ENCODE results near the gene ATXN1. TPM values are rescaled to one million over a fixed set of nuclear protein-coding genes. Genes with fewer than 3 reads are reported as not detected.

Gene ATXN1
- total and polyA plus RNA-seq, 2 donors from 2014 or later = 4.2 to 58.2 TPM

- H3K4me3 ChIP-seq (ENCODE audit: low read length in 3 of 3) = no peak overlapping the region
- DNase-seq (no peak), FAIRE-seq (no peak)
- no peak overlapping the region for H3K27ac ChIP-seq (ENCODE audit: low read depth in 2 of 2, low read length in 2 of 2)
- no peak overlapping the region for H3K9ac ChIP-seq (ENCODE audit: low read length in 3 of 3)
- no peaks in the 10 kb centered on the region for H3K27me3 ChIP-seq (ENCODE audit: control insufficient read depth, insufficient read depth, low read length)
- no peaks in the 10 kb centered on the region for H3K4me1 ChIP-seq (ENCODE audit: control insufficient read depth in 2 of 3, insufficient read depth in 2 of 3, low read depth in 1 of 3, low read length in 3 of 3)
- intact Hi-C loops (cut with DNase I) = no loop called here
- no peaks in the 10 kb centered on the region for H3K9me3 ChIP-seq (ENCODE audit: control insufficient read depth in 2 of 3, insufficient read depth in 1 of 3, low read length in 3 of 3)
- no peaks in the 10 kb centered on the region for H3K36me3 ChIP-seq (ENCODE audit: control insufficient read depth in 2 of 3, insufficient read depth in 3 of 3, low read length in 3 of 3)
- TF ChIP-seq CTCF (IDR thresholded peaks at IDR 0.05; ENCODE audit: borderline replicate concordance, extremely low read depth, insufficient read depth) = no peak
Observed at GRCh38 chr6:16295060-16295459, 466.2 kb downstream of the ATXN1 start.

DNA sequence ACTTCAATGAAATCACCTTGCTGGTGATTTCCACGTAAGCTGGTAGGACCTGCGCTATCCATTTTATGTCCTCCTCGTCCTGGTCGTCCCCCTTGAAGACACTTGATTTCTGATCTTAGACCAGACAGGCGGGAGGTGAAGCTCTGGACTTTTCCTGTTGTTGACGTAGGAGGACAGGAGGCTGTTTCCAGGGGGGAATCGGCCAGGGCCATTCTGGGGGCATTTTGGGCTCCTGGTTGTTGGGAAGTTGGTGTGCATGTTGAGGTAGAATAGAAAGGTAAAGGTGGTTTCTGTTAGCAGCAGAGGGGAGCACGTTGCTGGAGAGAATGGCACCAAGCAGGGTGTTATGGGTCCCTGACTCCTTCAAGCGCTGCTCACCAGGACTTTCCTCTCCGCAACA is 466.9 kb downstream of the ATXN1 start:
- no peak overlapping the region for H3K27ac ChIP-seq (ENCODE audit: low read depth in 2 of 2, low read length in 2 of 2)
- no peaks in the 10 kb centered on the region for H3K9me3 ChIP-seq (ENCODE audit: control insufficient read depth in 2 of 3, insufficient read depth in 1 of 3, low read length in 3 of 3)
- FAIRE-seq (no peak), DNase-seq (peak in 1 of 5 donors; percentile 11)
- intact Hi-C loops (cut with DNase I) = no loop called here
- H3K36me3 ChIP-seq (ENCODE audit: control insufficient read depth in 2 of 3, insufficient read depth in 3 of 3, low read length in 3 of 3) = no peaks in the 10 kb centered on the region
- H3K4me1 ChIP-seq (ENCODE audit: control insufficient read depth in 2 of 3, insufficient read depth in 2 of 3, low read depth in 1 of 3, low read length in 3 of 3) = no peaks in the 10 kb centered on the region
- no peak overlapping the region for H3K9ac ChIP-seq (ENCODE audit: low read length in 3 of 3)
- no peak overlapping the region for H3K4me3 ChIP-seq (ENCODE audit: low read length in 3 of 3)
- H3K27me3 ChIP-seq (ENCODE audit: control insufficient read depth, insufficient read depth, low read length) = no peaks in the 10 kb centered on the region
- TF ChIP-seq CTCF (IDR thresholded peaks at IDR 0.05; ENCODE audit: borderline replicate concordance, extremely low read depth, insufficient read depth) = no peak

DNA sequence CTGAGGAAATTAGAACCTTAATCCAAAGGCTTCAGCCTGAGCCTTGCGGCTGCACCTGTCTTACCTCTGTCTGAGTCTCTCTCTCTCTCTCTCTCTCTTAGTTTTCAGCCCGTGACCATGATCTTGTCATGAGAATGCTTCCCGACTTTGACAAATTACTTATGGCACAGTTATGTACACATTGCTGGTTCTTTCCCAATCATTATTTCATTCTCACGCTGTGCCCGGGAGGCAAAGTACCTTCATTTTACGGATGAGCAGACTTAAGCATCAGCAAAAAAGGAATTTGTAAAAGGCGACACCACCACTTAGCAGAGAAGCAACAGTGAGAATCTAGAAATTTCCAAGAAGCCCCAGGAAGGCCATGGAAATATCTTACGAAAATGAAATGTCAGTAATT is 468.3 kb downstream of the ATXN1 start:
- intact Hi-C loops (cut with DNase I) = no loop called here
- FAIRE-seq = no peak

More for the DNA sequence above, 468.3 kb downstream of the ATXN1 start:
- no peak overlapping the region for H3K27ac ChIP-seq (ENCODE audit: low read depth in 2 of 2, low read length in 2 of 2)
- TF ChIP-seq CTCF (IDR thresholded peaks at IDR 0.05; ENCODE audit: borderline replicate concordance, extremely low read depth, insufficient read depth) = no peak
- no peaks in the 10 kb centered on the region for H3K9me3 ChIP-seq (ENCODE audit: control insufficient read depth in 2 of 3, insufficient read depth in 1 of 3, low read length in 3 of 3)
- H3K4me1 ChIP-seq (ENCODE audit: control insufficient read depth in 2 of 3, insufficient read depth in 2 of 3, low read depth in 1 of 3, low read length in 3 of 3) = no peaks in the 10 kb centered on the region
- H3K27me3 ChIP-seq (ENCODE audit: control insufficient read depth, insufficient read depth, low read length) = no peaks in the 10 kb centered on the region
- no peak overlapping the region for H3K4me3 ChIP-seq (ENCODE audit: low read length in 3 of 3)
- peak in 2 of 5 donors; percentile 13 to 43 for DNase-seq
- H3K9ac ChIP-seq (ENCODE audit: low read length in 3 of 3) = no peak overlapping the region
- H3K36me3 ChIP-seq (ENCODE audit: control insufficient read depth in 2 of 3, insufficient read depth in 3 of 3, low read length in 3 of 3) = no peaks in the 10 kb centered on the region
